GM21737 (cell line): ENCODE measurements around the gene CLECL1.
"Not testable (repeated sequence)": the region's sequence is repeated elsewhere in the genome, so short reads cannot be mapped to it uniquely, and the experiment has no call there.

ENCODE experiments used
- ATAC-seq: cut with Tn5 transposase; IDR thresholded peaks from one replicate; pipeline ENCODE4 v1.9.1; 2021; ENCODE audit warnings: mild to moderate bottlenecking, moderate library complexity; ENCODE audit not compliant: unreplicated experiment

Gene CLECL1

DNA sequence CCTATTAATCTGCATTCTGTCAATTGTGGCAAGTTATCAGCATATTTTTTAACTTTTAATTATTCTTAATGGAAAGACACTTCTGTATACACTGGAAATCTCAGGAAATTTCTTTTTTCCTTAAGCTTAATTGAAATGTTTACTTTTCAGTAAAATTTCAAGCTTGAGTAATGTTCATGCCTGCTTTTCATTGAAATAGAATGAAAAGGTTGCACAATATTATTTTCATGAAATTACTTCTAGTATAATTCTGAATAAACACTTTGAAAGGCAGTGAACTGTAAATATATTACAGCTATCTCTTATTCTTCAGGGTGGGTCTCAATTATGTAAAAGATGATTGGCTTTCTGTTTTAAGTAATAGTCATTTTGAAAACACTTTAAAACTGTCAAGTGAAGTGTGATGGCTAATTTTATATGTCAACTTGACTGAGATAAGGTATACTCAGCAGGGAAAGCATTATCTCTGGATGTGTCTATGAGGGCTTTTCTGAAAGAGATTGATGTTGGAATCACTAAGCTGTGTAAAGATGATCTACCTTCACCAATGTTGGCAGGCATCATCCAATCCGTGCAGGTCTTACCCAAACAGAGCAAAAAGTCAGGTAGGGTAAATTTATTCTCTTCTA lies 33.5 kb downstream of the CLECL1 start:
- ATAC-seq: no peak

DNA sequence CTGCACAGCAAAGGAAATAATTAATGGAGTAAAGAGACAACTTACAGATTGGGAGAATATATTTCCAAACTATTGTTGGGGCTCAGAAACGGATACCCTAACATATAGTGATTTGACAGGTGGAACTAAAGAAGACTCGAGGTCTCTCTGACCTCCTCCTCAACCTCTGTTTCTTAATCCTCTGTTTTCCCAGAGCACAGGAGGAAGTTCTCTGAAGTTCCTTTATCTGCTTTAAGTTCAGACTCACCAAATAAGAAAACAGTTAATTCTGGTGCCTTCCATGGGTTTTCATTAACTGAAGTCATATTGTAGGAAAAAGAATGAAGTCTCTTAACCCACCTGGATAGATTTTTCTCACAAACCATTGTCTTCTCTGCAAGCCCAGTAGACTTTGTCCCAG lies 34.2 kb downstream of the CLECL1 start:
- no peak for ATAC-seq

DNA sequence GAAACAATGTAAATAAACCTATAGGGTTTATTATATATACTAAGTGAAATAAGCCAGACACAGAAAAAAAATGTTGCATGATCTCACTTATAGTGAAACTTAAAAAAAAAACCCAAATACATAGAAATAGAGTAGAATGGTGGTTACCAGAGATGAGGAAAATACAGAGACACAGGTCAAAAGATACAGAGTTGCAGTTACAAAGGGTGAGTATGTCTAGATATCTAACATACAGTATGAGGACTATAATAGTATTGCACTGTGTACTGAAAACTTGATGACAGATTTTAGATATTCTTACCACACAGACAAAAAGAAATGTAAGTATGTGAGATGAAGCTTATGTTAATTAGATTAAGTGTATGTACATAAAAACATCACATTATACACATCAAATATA lies 35.3 kb downstream of the CLECL1 start:
- no peak for ATAC-seq

DNA sequence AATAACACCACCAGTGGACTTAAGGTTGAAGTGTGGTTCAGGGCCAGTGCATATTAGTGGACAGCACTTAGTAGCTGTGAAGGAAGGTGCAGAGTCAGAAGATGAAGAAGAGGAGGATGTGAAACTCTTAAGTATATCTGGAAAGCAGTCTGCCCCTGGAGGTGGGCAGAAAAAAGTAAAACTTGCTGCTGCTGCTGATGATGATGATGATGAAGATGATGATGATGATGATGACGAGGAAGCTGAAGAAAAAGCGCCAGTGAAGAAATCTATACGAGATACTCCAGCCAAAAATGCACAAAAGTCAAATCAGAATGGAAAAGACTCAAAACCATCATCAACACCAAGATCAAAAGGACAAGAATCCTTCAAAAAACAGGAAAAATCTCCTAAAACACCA lies 37.2 kb downstream of the CLECL1 start:
- not testable (repeated sequence) for ATAC-seq

DNA sequence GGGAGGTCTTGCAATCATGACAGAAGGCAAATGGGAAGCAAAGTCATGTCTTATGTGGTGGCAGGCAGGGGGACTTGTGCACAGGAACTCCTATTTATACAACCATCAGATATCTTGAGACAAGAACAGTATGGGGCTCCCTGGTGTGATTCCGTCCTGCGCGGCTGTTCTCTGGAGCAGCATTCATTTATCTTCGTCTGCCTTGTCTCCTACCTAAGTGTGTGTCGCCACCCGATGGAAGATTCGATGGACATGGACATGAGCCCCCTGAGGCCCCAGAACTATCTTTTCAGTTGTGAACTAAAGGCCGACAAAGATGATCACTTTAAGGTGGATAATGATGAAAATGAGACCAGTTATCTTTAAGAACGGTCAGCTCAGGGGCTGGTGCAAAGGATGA lies 37.7 kb downstream of the CLECL1 start:
- not testable (repeated sequence) for ATAC-seq

DNA sequence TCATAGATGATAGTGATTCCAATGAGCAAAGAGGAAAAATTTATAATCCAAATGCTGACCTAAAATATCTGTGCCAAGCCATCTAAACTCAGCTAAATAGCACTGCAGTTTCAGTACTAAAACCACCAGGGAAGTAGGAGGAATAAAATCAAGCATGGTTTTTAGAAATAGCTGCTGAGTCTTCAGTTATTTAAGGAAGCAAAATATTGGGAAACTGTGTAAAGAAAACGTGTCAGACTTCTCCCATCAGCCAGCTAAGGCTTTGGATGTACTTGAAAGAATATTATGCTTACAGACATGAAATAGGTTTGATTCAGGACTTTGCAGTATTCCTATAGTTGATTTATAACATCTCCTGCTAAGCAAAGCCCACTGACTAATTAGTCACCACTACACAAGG lies 38.7 kb downstream of the CLECL1 start:
- ATAC-seq: no peak

DNA sequence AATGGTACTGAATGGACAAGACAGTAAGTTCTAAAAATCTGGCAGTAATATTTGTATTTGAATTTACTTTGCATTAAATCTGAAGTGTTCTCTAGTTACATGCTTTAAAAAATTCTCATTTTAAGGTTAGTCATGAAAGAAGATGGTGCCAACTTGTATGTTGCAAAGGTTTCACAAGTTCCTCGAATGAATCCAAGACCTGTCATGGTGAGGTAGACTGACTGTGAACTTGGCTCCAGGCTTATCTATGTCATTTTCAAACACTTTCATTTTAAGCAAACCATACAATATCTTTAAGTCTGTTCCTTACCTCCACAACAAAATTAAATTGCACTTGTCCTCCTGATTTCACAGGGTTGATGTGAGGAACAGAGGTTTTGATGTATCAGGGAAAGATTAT lies 40.0 kb downstream of the CLECL1 start:
- no peak for ATAC-seq

DNA sequence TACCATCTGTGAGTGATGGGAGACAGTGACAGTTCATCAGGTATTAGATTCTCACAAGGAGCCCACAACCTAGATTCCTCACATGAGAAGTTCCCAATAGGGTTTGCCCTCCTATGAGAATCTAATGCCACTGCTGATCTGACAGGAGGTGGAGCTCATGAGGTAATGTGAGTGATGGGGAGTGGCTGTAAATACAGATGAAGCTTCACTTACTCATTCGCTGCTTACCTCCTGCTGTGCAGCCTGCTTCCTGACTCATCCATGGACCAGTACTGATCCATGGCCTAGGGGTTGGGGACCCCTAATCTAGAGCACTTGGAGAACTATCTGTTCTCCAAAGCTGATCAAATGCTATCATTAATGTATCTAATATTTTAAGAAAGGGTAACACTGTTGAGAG lies 45.7 kb downstream of the CLECL1 start:
- no peak for ATAC-seq

DNA sequence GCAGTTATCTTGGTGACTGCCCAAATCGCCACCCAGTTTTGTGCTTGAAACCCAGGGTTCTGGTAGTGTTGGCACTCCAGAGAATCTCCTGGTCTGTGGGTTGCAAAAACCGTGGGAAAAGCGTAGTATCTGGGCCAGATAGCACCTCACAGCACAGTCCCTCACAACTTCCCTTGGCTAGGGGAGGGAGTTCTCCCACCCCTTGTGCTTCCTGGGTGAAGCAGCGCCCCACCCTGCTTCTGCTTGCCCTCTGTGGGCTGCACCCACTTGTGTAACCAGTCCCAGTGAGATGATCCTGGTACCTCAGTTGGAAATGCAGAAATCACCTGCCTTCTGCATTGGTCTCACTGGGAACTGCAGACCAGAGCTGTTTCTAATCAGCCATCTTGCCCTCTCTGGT lies 47.0 kb downstream of the CLECL1 start:
- no peak for ATAC-seq

DNA sequence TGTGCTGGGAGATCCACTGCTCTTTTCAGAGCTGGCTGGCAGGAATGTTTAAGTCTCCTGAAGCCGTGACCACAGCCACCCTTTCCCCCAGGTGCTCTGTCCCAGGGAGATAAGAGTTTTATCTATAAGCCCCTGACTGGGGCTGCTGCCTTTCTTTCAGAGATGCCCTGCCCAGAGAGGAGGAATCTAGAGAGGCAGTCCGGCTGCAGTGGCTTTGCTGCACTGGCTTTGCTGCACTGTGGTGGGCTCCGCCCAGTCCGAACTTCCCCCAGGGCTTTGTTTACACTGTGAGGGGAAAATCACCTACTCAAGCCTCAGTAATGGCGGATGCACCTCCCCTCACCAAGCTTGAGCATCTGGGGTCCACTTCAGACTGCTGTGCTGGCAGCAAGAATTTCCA lies 47.5 kb downstream of the CLECL1 start:
- ATAC-seq: not testable (repeated sequence)

DNA sequence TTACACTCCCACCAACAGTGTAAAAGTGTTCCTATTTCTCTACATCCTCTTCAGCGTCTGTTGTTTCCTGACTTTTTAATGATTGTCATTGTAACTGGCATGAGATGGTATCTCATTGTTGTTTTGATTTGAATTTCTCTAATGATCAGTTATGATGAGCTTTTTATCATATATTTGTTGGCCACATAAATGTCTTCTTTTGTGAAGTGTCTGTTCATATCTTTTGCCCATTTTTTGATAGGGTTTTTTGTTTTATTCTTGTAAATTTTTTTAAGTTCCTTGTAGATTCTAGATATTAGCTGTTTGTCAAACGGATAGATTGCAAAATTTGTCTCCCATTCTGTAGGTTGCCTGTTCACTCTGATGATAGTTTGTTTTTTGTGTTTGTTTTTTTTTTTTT lies 49.9 kb downstream of the CLECL1 start:
- not testable (repeated sequence) for ATAC-seq

DNA sequence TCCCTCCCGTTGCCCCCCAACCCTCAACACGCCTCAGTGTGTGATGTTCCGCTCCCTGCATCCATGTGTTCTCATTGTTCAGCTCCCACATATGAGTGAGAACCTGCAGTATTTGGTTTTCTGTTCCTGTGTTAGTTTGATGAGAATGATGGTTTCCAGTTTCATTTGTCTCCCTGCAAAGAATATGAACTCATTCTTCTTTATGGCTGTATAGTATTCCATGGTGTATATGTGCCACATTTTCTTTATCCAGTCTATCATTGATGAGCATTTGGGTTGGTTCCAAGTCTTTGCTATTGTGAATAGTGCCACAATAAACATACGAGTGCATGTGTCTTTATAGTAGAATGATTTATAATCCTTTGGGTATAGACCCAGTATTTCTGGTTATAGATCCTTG lies 50.4 kb downstream of the CLECL1 start:
- not testable (repeated sequence) for ATAC-seq

DNA sequence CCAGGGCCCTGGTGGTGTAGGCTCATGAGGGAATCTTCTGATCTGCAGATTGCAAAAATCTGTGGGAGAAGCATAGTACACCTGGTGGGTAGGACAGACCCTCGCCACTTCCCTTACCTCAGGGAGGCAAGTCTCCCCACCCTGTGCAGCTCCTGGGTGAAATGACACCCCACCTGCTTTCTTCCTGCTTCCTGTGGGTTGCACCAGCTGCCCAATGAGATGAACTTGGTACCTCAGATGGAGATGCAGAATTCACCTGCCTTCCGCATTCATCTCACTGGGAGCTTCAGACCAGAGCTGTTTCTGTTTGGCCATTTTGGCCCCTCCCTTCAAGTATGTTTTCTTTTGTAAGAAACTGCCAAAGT lies 58.7 kb downstream of the CLECL1 start:
- no peak for ATAC-seq

DNA sequence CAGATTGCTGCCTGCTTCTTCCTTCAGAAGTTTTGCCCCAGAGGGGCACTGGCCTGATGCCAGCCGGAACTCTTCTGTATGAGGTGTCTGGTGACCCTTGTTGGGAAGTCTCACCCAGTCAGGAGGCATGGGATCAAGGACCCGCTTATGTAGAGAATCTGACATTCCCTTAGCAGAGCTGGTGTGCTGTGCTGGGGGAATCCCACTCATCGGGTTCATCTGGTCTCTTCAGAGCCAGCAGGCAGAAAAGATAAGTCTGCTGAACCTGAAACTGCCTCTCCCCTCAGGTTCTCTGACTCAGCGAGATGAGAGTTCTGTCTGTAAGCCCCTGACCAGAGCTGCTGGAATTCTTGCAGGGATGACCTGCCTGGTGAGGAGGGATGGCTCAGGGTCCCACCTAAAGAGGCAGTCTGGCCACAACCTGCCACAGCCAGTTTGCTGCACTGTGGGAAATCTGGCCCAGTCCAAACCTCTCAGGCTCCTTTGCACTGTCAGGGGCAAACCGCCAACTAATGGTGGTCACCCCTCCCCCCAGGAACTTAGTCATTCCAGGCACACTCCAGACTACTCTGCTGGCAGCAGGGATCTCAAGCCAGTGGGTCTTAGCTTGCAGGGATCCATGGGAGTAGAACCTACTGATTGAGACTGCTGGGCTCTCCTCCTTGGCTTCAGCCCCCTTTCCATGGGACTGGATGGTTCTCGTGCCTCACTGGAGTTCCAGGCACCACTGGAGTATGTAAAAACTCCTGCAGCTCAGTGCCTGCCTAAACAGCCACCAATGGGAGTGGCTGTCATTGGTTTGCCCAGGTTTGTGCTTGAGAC lies 59.3 kb downstream of the CLECL1 start:
- no peak for ATAC-seq
